ENCODE data around the gene TRAM2. TPM values are rescaled to one million over a fixed set of nuclear protein-coding genes. Genes with fewer than 3 reads are reported as not detected.

Gene TRAM2
- total and polyA plus RNA-seq, 2 of the 13 experiments (the other 11 are each of a cell fraction or from before 2014, with no cell fraction given) = 49.1 to 72.5 TPM

DNA sequence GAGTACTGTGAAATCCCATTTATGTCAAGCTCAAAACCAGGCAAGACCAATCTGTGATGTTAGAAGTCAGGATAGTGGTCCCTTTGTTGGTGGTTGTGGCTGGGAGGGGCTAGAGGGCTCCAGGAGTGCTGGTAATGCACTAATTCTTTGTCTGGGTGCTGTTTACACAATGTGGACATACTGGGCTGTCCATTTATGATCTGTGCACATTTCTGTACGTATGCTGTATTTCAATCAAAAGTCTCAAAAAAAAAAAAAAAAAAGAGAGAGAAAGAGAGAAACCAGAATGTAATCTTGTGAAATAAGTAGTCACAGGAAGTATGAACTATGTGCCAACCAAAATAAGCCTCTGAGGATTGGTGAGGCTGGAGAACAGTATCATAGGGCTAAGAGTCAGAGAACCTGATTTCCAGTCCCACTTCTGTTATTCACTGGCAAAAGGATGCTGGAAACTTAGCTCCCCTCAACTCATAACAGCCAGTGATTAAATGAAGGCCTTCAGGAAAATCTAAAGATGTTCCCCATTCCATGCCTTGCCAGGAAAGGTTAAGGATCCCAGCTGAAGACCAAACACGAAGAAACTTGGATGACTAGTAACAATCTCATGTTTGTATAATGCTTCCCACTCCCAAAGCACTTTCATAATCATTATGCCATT, 19.6 kb upstream of the TRAM2 start (continued):
- TF ChIP-seq SP4 (CRISPR knock-in tag; IDR thresholded peaks at IDR 0.05) (no peak), ZBTB3 (CRISPR knock-in tag; IDR thresholded peaks at IDR 0.05; ENCODE audit: borderline replicate concordance, low read depth) (0 out of 2 replicates have a peak, but pooled peaks have one; percentile 30), NBN (conservative IDR thresholded peaks at IDR 0.05) (no peak), ERF (CRISPR knock-in tag; IDR thresholded peaks at IDR 0.05) (no peak), SP1 (IDR thresholded peaks at IDR 0.05) (no peak), SP1 (CRISPR knock-in tag; IDR thresholded peaks at IDR 0.05) (no peak), ZNF121 (CRISPR knock-in tag; IDR thresholded peaks at IDR 0.05) (peak; percentile 75), SRF (IDR thresholded peaks at IDR 0.05; ENCODE audit: low read depth, low read length) (0 out of 2 replicates have a peak, but pooled peaks have one; percentile 42), DNMT3B (CRISPR knock-in tag; conservative IDR thresholded peaks at IDR 0.05) (no peak), ZNF589 (CRISPR knock-in tag; conservative IDR thresholded peaks at IDR 0.05) (no peak), ZNF12 (CRISPR knock-in tag; IDR thresholded peaks at IDR 0.05) (0 out of 2 replicates have a peak, but pooled peaks have one; percentile 15), CHD4 (IDR thresholded peaks at IDR 0.05; ENCODE audit: borderline replicate concordance, low read length) (no peak; the same call in 1 of the 2 replicates), CREM (IDR thresholded peaks at IDR 0.05) (0 out of 2 replicates have a peak, but pooled peaks have one; percentile 36), CREM (CRISPR knock-in tag; IDR thresholded peaks at IDR 0.05) (no peak), SMC3 (IDR thresholded peaks at IDR 0.05; ENCODE audit: low read length) (0 out of 2 replicates have a peak, but pooled peaks have one; percentile 13)
- TF ChIP-seq, protein P1, sequence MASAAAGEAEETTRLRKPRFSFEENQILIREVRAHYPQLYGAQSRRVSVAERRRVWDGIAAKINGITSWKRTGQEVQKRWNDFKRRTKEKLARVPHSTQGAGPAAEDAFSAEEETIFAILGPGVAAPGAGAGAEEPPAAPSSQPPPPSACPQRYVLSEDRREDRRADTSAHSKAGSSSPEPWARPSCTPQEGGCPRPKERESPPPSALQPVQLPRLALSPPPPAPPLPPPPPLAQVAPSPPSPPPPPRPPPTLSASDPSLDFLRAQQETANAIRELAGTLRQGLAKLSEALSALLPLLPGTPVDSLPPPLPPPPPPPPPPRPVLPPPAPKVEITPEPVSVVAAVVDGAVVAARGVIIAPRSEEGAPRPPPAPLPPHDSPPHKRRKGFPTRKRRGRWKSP (CRISPR knock-in tag; IDR thresholded peaks at IDR 0.05) = peak; percentile 59; the same call in 1 of the 2 replicates
- TF ChIP-seq, protein P2, sequence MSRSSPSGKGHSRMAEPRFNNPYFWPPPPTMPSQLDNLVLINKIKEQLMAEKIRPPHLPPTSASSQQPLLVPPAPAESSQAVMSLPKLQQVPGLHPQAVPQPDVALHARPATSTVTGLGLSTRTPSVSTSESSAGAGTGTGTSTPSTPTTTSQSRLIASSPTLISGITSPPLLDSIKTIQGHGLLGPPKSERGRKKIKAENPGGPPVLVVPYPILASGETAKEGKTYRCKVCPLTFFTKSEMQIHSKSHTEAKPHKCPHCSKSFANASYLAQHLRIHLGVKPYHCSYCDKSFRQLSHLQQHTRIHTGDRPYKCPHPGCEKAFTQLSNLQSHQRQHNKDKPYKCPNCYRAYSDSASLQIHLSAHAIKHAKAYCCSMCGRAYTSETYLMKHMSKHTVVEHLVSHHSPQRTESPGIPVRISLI (CRISPR knock-in tag; IDR thresholded peaks at IDR 0.05; ENCODE audit: borderline replicate concordance) = peak; percentile 75
- TF ChIP-seq, protein P3, sequence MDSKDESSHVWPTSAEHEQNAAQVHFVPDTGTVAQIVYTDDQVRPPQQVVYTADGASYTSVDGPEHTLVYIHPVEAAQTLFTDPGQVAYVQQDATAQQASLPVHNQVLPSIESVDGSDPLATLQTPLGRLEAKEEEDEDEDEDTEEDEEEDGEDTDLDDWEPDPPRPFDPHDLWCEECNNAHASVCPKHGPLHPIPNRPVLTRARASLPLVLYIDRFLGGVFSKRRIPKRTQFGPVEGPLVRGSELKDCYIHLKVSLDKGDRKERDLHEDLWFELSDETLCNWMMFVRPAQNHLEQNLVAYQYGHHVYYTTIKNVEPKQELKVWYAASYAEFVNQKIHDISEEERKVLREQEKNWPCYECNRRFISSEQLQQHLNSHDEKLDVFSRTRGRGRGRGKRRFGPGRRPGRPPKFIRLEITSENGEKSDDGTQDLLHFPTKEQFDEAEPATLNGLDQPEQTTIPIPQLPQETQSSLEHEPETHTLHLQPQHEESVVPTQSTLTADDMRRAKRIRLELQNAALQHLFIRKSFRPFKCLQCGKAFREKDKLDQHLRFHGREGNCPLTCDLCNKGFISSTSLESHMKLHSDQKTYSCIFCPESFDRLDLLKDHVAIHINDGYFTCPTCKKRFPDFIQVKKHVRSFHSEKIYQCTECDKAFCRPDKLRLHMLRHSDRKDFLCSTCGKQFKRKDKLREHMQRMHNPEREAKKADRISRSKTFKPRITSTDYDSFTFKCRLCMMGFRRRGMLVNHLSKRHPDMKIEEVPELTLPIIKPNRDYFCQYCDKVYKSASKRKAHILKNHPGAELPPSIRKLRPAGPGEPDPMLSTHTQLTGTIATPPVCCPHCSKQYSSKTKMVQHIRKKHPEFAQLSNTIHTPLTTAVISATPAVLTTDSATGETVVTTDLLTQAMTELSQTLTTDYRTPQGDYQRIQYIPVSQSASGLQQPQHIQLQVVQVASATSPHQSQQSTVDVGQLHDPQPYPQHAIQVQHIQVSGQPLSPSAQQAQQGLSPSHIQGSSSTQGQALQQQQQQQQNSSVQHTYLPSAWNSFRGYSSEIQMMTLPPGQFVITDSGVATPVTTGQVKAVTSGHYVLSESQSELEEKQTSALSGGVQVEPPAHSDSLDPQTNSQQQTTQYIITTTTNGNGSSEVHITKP (CRISPR knock-in tag; IDR thresholded peaks at IDR 0.05; ENCODE audit: low read depth) = peak; percentile 64; the same call in 1 of the 2 replicates
- TF ChIP-seq, protein P4, sequence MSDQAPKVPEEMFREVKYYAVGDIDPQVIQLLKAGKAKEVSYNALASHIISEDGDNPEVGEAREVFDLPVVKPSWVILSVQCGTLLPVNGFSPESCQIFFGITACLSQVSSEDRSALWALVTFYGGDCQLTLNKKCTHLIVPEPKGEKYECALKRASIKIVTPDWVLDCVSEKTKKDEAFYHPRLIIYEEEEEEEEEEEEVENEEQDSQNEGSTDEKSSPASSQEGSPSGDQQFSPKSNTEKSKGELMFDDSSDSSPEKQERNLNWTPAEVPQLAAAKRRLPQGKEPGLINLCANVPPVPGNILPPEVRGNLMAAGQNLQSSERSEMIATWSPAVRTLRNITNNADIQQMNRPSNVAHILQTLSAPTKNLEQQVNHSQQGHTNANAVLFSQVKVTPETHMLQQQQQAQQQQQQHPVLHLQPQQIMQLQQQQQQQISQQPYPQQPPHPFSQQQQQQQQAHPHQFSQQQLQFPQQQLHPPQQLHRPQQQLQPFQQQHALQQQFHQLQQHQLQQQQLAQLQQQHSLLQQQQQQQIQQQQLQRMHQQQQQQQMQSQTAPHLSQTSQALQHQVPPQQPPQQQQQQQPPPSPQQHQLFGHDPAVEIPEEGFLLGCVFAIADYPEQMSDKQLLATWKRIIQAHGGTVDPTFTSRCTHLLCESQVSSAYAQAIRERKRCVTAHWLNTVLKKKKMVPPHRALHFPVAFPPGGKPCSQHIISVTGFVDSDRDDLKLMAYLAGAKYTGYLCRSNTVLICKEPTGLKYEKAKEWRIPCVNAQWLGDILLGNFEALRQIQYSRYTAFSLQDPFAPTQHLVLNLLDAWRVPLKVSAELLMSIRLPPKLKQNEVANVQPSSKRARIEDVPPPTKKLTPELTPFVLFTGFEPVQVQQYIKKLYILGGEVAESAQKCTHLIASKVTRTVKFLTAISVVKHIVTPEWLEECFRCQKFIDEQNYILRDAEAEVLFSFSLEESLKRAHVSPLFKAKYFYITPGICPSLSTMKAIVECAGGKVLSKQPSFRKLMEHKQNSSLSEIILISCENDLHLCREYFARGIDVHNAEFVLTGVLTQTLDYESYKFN (CRISPR knock-in tag; conservative IDR thresholded peaks at IDR 0.05) = peak; percentile 52

All from HepG2 (cell line).